Muscle of arm (tissue), 12 donors: ENCODE data around the gene DOK4. TPM values are rescaled to one million over a fixed set of nuclear protein-coding genes. Genes with fewer than 3 reads are reported as not detected.
A peak's percentile ranks its signal among the peaks of the same experiment; 100 is the strongest.

Experiments used
- DNase-seq: peaks from one replicate; pipeline ENCODE4 v3.0.0-alpha.2; 2013
- polyA plus RNA-seq, 12 donors: library from polyadenylated mRNA; unstranded; fragments of 120-200 nt; gene quantifications; one replicate each; pipeline ENCODE4 v1.2.1, GENCODE V29; 2013; ENCODE audit not compliant: insufficient read length in 12 of 12

Gene DOK4
- polyA plus RNA-seq, 12 donors = 6.6 to 33.0 (median 9.5) TPM; not detected in 1

- DNase-seq = no peak
Observed at GRCh38 chr16:57525761-57526160, 39.5 kb upstream of the DOK4 start.

GRCh38 chr16:57522960-57523359 is 36.7 kb upstream of the DOK4 start:
- no peak for DNase-seq

- DNase-seq = peak; percentile 76
Observed at GRCh38 chr16:57519796-57520360, 33.6 kb upstream of the DOK4 start.

GRCh38 chr16:57518922-57519321 is 32.6 kb upstream of the DOK4 start:
- no peak for DNase-seq

DNA sequence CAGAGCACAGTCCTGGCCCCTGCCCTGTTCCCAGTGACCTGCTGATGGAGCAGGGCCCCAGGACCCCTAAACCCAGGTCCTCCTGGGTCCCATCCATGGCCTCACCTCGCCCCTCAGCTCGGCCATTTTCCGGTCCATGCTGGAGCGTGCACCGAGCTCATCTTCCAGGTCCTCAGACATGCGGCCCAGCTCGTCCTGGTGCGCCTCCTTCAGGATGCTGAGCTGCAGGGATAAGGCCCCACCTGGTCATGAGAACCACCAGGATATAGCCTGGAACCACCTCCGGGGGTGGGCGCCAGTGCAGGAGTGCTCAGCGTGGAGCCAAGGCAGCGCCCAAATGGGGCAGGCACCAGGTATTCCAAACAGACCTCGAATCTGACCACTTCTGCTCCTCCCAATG is 32.2 kb upstream of the DOK4 start:
- no peak for DNase-seq

GRCh38 chr16:57517397-57518367 is 31.4 kb upstream of the DOK4 start:
- DNase-seq = no peak

GRCh38 chr16:57516773-57517172 is 30.5 kb upstream of the DOK4 start:
- DNase-seq = no peak

- no peak for DNase-seq
Observed at GRCh38 chr16:57516176-57516725, 30.0 kb upstream of the DOK4 start.

DNA sequence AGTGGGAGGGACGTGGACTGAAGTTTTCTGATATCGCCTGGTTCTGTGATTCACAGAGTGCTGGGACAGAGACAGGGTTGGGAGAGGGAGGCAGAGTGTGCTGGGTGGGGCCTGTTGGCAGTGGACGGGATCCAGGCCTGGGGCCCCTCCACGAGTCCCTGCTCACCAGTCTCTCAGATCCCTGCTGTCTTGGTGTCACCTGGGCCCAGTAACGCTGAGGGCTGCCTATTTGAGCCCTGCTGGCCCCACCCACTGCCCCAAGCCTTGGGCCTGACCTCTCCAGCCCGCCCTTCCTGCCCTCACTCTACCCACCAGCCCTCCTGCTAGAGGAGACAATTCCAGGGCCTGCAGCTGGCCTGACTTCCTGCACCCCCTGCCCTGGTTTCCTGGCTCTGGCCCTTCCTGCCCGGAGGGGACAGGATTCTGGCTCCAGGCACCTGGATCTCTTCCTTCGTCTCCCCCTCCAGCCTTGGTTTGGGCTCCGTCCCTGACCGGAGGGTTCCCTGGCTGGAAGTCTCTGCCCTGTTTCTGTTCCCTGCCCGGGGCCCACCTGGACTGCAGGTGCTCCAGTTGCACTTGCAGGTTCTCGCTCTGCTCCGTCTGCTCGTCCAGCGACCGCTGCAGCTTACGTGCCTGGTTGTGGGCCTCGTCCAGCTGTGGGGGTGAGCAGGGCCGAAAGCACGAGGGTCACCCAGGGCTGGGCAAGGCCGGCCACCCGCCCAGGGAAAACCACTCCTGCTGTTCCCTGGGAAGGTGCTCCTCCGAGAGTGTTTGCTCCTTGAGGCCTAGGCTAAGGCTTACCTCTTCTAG is 28.7 kb upstream of the DOK4 start:
- DNase-seq = no peak

DNA sequence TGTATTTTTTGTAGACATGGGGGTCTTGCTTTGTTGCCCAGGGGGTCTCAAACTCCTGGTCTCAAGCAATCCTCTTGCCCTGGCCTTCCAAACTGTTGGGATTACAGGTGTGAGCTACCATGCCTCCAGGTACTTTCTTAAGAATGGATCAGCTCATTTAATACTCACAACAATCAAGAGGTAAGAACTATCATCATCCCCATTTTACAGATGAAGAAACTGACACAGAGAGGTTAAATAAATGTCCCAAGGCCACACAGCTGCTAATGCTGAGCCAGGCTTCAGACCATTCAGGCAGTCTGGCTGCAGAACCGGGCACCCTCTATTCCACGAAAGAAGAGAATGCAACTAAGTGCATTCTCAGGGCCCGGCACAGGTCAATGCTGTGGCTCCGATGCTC is 28.1 kb upstream of the DOK4 start:
- DNase-seq = no peak

DNA sequence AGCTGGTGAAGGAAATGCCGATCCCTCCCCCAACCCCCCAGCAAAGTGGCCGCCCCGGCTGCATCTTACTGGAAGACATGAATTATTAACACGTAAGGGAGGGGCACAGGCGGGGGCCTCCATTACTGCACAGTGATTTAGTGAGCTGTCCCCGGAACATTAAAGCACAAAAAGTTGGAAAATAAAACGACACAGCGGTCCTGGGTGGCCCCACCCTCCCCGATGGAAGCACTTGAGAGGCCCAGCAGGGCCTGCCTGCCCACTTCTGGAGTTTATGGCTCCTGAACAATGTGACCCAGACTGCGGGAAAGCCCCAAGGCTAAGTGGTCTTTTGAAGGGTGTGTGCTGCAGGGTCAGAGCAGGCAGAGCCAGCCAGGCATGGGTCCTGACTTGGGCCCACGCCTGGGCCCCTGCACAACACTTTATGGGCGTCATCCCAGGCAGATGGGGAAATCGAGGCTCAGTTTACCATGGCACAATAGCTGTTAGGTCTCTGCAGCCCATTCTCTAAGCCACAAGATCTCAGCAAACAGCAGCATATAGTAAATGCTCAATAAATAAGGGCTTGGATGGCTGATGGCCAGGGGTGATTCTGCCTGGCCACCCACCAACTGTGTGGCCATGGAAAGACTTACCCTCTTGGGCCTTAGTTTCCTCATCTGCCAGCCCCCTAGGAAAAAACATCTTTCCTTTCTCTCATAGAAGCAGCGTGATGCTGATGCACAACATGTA is 27.2 kb upstream of the DOK4 start:
- no peak for DNase-seq

DNA sequence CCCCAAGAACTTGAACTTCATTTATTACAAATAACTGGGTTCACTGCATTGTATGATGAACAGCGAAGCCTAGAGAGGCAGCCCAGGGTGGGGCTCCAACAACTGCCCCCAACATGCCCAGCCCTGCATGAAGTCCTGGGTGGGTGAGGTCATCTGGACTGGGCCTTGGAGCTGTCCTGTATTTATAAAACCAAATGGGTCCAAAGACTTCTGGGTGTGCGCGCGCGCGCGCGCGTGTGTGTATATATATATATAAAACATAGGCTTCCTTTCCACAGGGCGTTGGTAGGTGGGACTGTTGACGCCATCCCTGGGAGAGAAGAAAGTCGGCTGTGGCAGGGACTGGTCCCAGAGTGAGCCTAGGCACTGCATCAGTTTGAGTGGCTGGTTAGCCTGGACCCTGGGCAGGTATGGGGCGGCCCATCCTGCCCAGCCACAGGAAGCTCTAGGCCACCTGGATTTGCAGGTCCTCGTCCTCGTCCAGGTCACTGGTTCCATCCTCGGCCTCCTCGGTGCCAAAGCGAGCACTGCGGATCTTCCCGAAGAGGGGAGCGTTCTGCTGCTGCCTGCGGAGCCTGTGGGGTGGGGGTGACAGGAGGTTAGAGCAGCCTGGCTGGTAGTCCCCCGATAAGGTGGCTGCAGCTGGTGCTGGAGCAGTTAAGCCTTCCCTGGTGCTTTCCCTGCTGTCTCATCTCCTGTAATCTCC is 26.2 kb upstream of the DOK4 start:
- no peak for DNase-seq

- no peak for DNase-seq
Observed at GRCh38 chr16:57510016-57510871, 24.0 kb upstream of the DOK4 start.

DNA sequence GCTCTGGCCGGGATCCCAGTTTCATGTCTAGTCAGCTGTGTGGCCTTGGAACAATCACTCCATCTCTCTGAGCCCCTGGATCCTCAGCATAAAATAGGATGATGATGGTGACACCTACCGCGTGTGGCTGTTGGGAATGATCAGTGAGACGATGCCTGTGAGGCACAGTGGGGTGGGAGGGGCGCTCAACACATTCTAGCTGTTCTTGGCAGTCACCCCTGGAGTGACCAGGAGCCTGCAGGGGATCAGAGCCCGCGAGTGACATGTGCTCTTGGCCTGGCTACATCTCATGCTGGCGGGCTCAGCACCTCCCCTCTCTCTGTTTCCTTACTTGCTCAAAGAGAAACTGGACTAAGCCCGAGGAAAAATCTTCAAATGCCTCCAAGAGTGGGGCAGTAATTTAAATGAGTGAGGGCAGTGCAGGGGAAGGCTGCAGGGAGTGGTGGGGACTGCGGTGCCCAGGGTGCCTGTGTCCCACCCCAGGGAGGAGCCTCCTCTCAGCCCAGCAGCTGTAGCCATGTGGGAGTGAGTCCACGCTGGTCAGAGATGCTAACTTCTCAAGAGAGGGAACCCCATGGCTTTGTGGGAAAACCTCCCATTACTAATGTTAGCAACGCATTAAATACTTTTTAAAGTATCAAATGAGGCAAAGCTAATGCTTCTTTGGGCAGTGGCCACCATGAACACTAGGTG is 23.1 kb upstream of the DOK4 start:
- no peak for DNase-seq

- DNase-seq = no peak
Observed at GRCh38 chr16:57508035-57508425, 21.7 kb upstream of the DOK4 start.

DNA sequence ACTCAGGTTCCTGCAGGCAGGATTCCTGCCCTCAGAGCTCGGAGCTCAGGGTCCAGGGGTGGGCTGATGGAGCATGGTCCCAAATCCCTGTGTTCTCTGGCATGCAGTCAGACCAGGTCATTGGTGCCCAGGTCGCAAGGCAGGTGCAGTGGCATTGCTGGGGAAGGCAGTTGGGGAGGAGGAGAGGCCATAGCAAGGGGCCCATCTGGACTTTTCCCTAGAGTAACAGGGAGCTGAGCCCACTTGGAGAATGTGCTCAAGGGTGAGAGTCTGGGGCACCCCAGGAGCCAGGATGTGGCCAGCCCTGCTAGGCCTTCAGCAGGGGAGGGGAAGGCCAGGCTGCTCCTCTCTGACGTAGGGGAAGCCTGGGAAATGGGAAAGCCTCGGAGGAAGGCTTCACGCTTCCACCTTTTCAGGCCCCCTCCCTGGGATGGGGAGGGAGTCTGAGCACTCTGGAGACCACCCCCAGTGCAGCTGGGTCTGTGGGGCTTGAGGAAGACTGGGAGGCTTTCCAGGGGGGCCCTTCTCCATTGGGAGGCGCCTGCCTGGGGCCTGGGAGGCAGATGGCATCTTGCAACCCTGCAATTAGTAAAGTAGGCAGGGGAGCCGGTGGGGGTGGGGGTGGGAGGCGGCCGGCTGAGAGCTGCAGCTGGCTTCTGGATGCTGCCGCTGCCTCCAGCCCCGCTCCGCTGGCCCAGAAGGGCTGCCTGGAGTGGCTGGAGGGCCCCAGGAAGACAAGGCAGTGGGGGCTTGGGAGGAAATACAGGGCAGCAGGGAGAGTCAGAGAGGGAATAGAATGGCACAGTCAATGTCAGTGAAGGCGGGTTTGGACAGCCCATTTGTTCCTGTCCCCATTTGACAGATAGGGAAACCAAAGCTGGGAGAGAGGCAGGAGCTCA is 21.1 kb upstream of the DOK4 start:
- DNase-seq = no peak

DNA sequence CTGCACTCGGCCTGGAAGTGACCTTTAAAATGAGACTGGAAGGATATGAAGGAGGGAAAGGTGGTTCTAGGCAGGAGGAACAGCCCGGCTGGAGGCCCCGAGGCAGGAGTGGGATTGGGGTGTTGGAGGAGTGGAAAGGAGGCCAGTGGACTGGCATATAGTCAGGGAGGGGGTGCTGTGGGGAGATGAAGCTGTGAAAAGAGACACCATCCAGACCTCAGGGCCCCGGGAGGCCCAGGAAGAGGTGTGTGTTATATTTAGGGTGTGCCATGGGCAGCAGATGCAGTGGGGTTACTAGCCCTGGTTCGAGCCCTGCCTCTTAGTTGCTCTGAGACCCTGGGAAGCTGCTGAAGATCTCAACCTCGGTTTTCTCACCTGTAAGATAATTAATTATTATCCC is 18.9 kb upstream of the DOK4 start:
- no peak for DNase-seq

DNA sequence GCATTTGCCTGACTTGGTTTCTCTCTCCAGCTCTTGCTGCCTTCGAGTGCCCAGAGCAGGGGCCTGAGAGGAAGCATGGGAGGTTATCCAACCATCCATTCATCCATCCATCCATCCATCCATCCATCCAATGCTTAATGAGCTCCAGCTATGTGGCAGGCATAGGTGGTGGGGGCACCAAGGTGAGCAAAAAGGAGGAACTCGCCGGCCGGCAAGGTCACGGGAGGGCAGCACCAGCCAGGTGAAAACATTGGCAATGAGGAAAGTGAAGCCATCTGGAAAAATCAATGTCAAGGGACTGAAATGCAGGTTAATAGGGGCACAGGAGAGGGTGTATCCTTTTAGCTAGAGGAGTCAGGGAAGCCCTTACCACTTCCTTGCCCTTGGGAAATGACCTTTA is 18.2 kb upstream of the DOK4 start:
- DNase-seq = no peak
